PFSK-1 (cell line): ENCODE data around the gene NCF4.

ENCODE experiments used
- FOXP2 ChIP-seq: optimal IDR thresholded peaks from 2 replicates; pipeline ENCODE3; 2011; ENCODE audit warnings: borderline replicate concordance, control low read depth, inconsistent platforms; ENCODE audit not compliant: insufficient read depth; ENCODE audit errors: extremely low read length, extremely low read depth
- POLR2AphosphoS5 ChIP-seq: IDR thresholded peaks from 2 replicates; pipeline ENCODE4 v1.6.1; 2012; ENCODE audit warnings: low read depth, mild to moderate bottlenecking, control low read depth, low read length, moderate library complexity
- REST ChIP-seq, 2 experiments: IDR thresholded peaks; 2 replicates each; pipeline versions ENCODE4 v1.6.1 to v1.8.0; 2011 to 2012; ENCODE audit warnings: low read depth in 2 of 2, low read length in 2 of 2, control low read depth in 1 of 2, inconsistent platforms in 1 of 2, mild to moderate bottlenecking in 1 of 2, moderate library complexity in 1 of 2; ENCODE audit not compliant: insufficient read depth in 1 of 2
- SIN3A ChIP-seq: IDR thresholded peaks from 2 replicates; pipeline ENCODE4 v1.6.1; 2012; ENCODE audit warnings: mild to moderate bottlenecking, low read length, moderate library complexity, borderline replicate concordance; ENCODE audit not compliant: insufficient read depth
- TAF1 ChIP-seq: IDR thresholded peaks from 2 replicates; pipeline ENCODE4 v1.6.1; 2012; ENCODE audit warnings: low read length, control low read depth, borderline replicate concordance; ENCODE audit not compliant: insufficient read depth

- TF ChIP-seq REST (IDR thresholded peaks at IDR 0.05; ENCODE audit: insufficient read depth in 1 of 2, low read depth in 2 of 2, low read length in 2 of 2) (no peak), POLR2AphosphoS5 (no peak), TAF1 (no peak), FOXP2 (no peak), SIN3A (no peak)
Measured at GRCh38 chr22:36921309-36922104, 60.7 kb downstream of the NCF4 start.
